GM12801 (cell line): ENCODE data around the gene RABGGTA.

Experiments
- TF ChIP-seq, protein P1 (sequence below): IDR thresholded peaks from one replicate; pipeline ENCODE4 v1.5.1; 2011; ENCODE audit warnings: control low read depth; ENCODE audit not compliant: insufficient read length; ENCODE audit errors: extremely low read depth

RABGGTA gene

DNA sequence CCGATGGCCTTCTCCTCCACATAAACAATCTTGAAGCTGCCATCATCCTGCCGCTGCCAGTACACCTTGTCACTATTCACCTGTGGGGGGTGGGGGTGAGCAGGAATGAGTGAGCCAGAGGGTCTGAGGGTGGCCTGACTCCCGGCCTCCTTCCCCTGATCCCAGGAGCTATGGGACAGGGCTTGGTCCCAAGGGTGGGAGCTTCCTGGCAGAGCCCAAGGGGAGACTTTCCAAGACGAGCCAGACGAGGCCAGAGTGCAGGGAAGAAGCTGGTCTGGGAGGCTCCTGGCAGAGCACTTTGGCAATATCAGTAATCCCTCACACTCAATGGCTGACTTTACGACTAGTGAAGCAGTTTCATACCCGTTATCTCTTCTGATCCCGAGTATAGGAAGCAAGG lies 16.0 kb downstream of the RABGGTA start:
- TF ChIP-seq, protein P1, sequence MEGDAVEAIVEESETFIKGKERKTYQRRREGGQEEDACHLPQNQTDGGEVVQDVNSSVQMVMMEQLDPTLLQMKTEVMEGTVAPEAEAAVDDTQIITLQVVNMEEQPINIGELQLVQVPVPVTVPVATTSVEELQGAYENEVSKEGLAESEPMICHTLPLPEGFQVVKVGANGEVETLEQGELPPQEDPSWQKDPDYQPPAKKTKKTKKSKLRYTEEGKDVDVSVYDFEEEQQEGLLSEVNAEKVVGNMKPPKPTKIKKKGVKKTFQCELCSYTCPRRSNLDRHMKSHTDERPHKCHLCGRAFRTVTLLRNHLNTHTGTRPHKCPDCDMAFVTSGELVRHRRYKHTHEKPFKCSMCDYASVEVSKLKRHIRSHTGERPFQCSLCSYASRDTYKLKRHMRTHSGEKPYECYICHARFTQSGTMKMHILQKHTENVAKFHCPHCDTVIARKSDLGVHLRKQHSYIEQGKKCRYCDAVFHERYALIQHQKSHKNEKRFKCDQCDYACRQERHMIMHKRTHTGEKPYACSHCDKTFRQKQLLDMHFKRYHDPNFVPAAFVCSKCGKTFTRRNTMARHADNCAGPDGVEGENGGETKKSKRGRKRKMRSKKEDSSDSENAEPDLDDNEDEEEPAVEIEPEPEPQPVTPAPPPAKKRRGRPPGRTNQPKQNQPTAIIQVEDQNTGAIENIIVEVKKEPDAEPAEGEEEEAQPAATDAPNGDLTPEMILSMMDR = no peak

DNA sequence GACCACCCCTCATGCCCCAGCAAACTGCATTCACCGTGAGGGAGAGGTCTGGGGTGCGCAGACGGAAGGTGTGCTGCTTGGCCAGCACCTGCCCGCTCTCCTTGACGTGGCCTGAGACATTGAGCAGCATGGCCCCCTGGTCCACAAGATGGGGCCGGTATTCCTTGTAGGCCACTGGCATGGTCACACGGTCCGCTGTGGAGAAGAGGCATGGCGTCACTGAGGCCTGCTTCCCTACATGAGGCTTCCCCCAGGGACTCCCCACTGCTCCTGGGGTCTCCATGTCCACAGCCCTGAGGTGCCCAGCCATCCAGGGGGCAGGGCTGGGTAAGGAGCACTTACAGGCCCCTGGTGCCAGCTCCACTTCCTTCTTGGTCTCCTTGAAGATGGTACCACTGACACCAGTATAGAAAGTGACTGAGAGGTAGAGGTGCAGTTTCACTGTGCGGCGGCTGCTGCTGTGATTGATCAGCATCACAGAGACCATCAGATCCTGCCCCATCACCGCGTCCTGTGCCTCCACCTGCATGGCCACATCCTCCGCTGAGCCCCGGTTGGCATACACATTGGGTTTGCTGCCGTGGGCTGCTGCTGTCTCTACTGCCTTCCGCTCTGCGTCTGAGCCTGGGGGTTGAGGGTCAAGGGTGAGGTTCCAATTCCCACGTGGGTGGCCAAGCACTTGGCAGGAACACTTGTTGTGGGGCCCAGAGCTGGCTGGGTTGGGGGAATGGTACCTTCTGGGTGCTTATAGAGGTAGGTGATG lies 16.6 kb downstream of the RABGGTA start:
- TF ChIP-seq, protein P1 = no peak

DNA sequence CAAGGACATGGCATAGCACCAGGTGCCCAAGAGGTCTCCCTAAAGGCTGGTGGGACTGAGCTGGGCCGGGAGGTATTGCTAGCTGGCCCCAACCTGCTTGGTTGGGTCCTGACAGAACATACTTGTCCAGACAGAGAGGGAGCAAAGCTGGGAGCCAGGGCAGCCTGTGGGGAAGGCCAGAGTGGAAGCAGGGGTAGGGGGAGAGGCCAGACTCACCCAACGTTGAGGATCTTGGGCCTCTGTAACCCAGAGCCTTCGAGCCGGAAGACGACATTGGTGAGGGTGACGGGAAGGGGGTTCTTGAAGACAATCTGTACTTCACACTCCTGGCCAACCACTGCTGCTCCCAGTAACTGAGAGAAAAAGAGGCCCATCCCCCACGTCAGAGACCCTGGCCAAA lies 17.5 kb downstream of the RABGGTA start:
- TF ChIP-seq, protein P1 = no peak

DNA sequence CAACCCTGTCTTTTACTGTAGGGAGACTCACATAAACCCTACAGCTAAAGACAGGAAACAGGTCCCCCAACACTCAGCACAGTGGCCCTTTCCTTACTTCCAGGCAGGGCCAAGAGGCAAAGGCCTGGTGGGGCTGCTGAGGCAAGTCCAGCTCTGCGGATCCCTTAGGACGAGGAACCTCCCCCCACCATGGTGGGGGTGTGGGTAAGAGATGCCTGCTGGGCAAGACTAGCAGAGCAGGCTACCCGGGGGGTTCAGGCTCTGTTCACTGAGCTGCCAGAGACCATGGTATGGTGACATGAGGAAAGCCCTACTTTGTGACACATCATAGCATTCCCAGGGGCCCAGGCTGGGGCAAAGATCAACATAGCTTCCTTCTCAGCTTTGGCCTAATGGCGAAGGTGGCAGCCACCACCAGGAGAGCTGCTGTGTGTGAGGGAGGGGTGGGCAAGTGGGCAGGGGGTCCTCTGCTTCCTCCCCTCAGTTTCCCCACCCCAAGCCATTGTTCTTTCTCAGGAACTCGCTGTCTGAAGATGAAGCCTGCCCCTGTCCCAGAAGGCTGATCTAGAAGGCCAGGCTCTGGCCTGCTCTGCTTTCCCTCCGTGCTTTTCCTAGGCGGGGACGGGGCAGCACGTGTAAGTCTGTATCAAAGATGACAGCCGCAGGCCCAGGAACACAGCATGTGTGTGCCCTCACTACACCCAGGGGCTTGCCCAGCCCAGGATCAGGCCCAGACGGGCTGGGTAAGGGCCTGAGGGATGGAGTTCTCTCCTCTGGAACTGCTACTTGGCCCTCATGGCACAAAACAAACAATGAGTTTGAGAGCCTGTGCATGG lies 18.9 kb downstream of the RABGGTA start:
- TF ChIP-seq, protein P1 = no peak

DNA sequence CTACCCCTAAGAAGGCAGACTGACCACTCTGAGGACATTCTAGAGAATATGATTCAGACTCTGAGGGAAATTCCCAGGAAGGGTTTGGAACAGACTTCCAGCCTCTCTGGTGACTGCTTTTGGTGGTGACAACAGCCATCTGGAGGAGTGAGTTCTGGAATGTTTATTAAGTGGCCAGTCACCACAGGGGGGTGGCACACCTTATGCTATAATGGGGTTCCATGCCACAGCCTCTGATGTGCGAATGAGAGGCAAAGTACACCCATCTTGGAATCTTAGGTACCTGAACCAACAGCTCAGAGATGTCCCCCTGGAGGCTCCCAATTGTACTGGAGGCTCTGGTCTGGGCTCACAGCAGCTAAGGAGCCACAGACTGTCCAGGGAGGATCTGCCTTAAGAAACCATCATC lies 19.5 kb downstream of the RABGGTA start:
- TF ChIP-seq, protein P1 = no peak

DNA sequence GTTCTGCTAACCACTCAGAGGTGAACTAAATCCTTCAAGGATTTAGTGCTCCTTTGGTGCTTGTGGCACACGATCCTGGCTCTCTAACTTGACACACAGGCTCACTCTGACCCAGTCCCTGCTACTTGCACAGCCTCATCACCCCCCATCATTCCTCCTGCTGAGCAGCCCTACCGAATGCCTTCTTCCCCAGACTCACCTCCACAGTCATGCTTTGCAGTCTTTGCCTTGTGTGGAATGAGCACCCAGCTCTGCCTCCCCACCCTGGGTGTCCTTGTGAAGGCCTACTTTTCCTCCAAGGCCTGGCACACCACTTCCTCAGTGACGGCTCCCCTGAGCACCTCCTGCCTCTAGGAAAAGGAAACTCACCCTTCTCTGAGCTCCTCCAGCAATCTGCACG lies 21.0 kb downstream of the RABGGTA start:
- TF ChIP-seq, protein P1 = no peak

DNA sequence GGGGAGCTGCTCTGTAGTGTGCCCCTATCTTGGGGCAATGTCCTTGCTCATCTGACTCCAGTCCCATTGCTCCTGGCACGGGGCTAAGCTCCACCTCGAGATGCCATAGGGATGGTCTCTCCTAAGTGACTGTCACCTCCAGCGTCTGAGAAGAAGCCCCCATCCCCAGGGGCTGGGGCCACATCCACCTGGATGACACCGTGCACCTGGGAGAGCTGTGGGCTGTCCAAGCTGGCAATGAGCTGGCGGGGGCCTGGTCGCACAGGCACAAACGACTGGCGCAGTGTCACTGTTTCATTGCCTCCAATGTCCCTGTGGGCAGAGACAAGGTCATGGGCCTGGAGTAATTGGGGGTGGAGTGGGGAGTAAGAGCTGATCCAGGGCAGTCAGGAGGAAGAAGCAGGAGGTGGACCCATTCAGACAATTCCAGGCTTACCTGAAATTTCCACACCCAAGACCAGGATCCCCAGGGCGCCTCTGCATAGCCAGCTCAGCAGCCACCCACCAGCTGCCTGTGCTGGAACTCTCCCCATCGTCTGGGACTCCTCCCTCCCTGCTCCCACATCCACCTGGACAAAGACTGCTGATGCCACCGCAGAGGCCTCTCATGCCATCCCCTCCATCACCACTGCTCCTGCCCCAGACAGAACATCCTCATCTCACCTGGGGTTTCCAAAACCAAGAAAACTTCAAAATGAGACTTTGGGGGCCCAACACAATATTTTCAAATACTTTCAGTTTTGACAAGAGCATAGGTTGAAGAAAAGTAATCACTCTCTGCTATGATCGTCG lies 22.0 kb downstream of the RABGGTA start:
- TF ChIP-seq, protein P1 = no peak
